ENCODE data around the gene DTNB.

DTNB gene

GRCh38 chr2:25335204-25335603, 338.2 kb downstream of the DTNB start:
- Mint-ChIP-seq H3K9me3 (no peaks in the 10 kb centered on the region), H3K27me3 (ENCODE audit: low read depth) (no peaks in the 10 kb centered on the region), H3K36me3 (ENCODE audit: low read depth) (peaks cover 9% of the 10 kb centered on the region), H3K4me1 (ENCODE audit: low read depth) (peaks cover 46% of the 10 kb centered on the region), H3K27ac (peak overlapping the region; percentile 70), H3K4me3 (no peak overlapping the region)
- no peak for DNase-seq (ENCODE audit: low spot score)

- peak overlapping the region; percentile 19 for H3K4me3 Mint-ChIP-seq
- H3K36me3 Mint-ChIP-seq (ENCODE audit: low read depth) = peaks cover 11% of the 10 kb centered on the region
- no peak for DNase-seq (ENCODE audit: low spot score)
- no peaks in the 10 kb centered on the region for H3K9me3 Mint-ChIP-seq
- no peaks in the 10 kb centered on the region for H3K27me3 Mint-ChIP-seq (ENCODE audit: low read depth)
- H3K27ac Mint-ChIP-seq = peak overlapping the region; percentile 70
- peaks cover 46% of the 10 kb centered on the region for H3K4me1 Mint-ChIP-seq (ENCODE audit: low read depth)
These were observed 338.9 kb downstream of the DTNB start for GRCh38 chr2:25334482-25334881.

- Mint-ChIP-seq H3K4me3 (no peak overlapping the region), H3K4me1 (ENCODE audit: low read depth) (peaks cover 44% of the 10 kb centered on the region), H3K27ac (peak overlapping the region; percentile 37), H3K36me3 (ENCODE audit: low read depth) (peaks cover 13% of the 10 kb centered on the region), H3K9me3 (no peaks in the 10 kb centered on the region), H3K27me3 (ENCODE audit: low read depth) (no peaks in the 10 kb centered on the region)
- no peak for DNase-seq (ENCODE audit: low spot score)
These were observed 339.4 kb downstream of the DTNB start for GRCh38 chr2:25333981-25334380.

- peaks cover 18% of the 10 kb centered on the region for H3K36me3 Mint-ChIP-seq (ENCODE audit: low read depth)
- H3K4me3 Mint-ChIP-seq = no peak overlapping the region
- H3K4me1 Mint-ChIP-seq (ENCODE audit: low read depth) = peaks cover 36% of the 10 kb centered on the region
- H3K9me3 Mint-ChIP-seq = peaks cover 4% of the 10 kb centered on the region
- H3K27ac Mint-ChIP-seq = no peak overlapping the region
- no peaks in the 10 kb centered on the region for H3K27me3 Mint-ChIP-seq (ENCODE audit: low read depth)
- DNase-seq (ENCODE audit: low spot score) = no peak
These were observed 340.8 kb downstream of the DTNB start for GRCh38 chr2:25332571-25332970.

- Mint-ChIP-seq H3K27ac (peak overlapping the region; percentile 62), H3K4me3 (no peak overlapping the region), H3K27me3 (ENCODE audit: low read depth) (no peaks in the 10 kb centered on the region), H3K9me3 (peaks cover 12% of the 10 kb centered on the region), H3K36me3 (ENCODE audit: low read depth) (peaks cover 21% of the 10 kb centered on the region), H3K4me1 (ENCODE audit: low read depth) (peaks cover 29% of the 10 kb centered on the region)
- peak; percentile 54 for DNase-seq (ENCODE audit: low spot score)
These were observed 341.6 kb downstream of the DTNB start for GRCh38 chr2:25331686-25332365.

- Mint-ChIP-seq H3K27ac (no peak overlapping the region), H3K9me3 (peaks cover 20% of the 10 kb centered on the region), H3K4me1 (ENCODE audit: low read depth) (peaks cover 26% of the 10 kb centered on the region)
These were observed 342.4 kb downstream of the DTNB start for GRCh38 chr2:25330937-25331336.

GRCh38 chr2:25330273-25330672, 343.1 kb downstream of the DTNB start:
- peaks cover 33% of the 10 kb centered on the region for H3K36me3 Mint-ChIP-seq (ENCODE audit: low read depth)
- H3K4me3 Mint-ChIP-seq = no peak overlapping the region
- DNase-seq (ENCODE audit: low spot score) = no peak
- no peaks in the 10 kb centered on the region for H3K27me3 Mint-ChIP-seq (ENCODE audit: low read depth)
- peaks cover 24% of the 10 kb centered on the region for H3K9me3 Mint-ChIP-seq
- no peak overlapping the region for H3K27ac Mint-ChIP-seq
- H3K4me1 Mint-ChIP-seq (ENCODE audit: low read depth) = peaks cover 21% of the 10 kb centered on the region

More at GRCh38 chr2:25330937-25331336, 342.4 kb downstream of the DTNB start:
- Mint-ChIP-seq H3K27me3 (ENCODE audit: low read depth) (no peaks in the 10 kb centered on the region), H3K36me3 (ENCODE audit: low read depth) (peaks cover 27% of the 10 kb centered on the region), H3K4me3 (no peak overlapping the region)
- no peak for DNase-seq (ENCODE audit: low spot score)

GRCh38 chr2:25328152-25329085, 345.0 kb downstream of the DTNB start:
- H3K9me3 Mint-ChIP-seq = peaks cover 24% of the 10 kb centered on the region
- H3K4me1 Mint-ChIP-seq (ENCODE audit: low read depth) = peaks cover 10% of the 10 kb centered on the region
- no peak overlapping the region for H3K27ac Mint-ChIP-seq
- no peaks in the 10 kb centered on the region for H3K27me3 Mint-ChIP-seq (ENCODE audit: low read depth)
- DNase-seq (ENCODE audit: low spot score) = no peak
- no peak overlapping the region for H3K4me3 Mint-ChIP-seq
- peaks cover 33% of the 10 kb centered on the region for H3K36me3 Mint-ChIP-seq (ENCODE audit: low read depth)
